Activated T-cell treated with anti-CD3 and anti-CD28 coated beads, Interleukin-2, amount 50 U/mL, for 24 hours (primary cell): ENCODE measurements around the gene MSI2.

Experiments
- DNase-seq: peaks from one replicate; pipeline ENCODE4 v3.0.0-alpha.2; 2020
- H3K27ac Mint-ChIP-seq: 2 replicates; pipeline ENCODE4 v1.8.0; 2020; ENCODE audit warnings: mild to moderate bottlenecking, mixed read lengths
- H3K27me3 Mint-ChIP-seq: 2 replicates; pipeline ENCODE4 v1.8.0; 2020; ENCODE audit warnings: mixed read lengths
- H3K36me3 Mint-ChIP-seq: 2 replicates; pipeline ENCODE4 v1.8.0; 2020; ENCODE audit warnings: low read depth, mixed read lengths
- H3K4me1 Mint-ChIP-seq: 2 replicates; pipeline ENCODE4 v1.8.0; 2020; ENCODE audit warnings: low read depth, mixed read lengths
- H3K4me3 Mint-ChIP-seq: 2 replicates; pipeline ENCODE4 v1.8.0; 2020; ENCODE audit warnings: mild to moderate bottlenecking, moderate library complexity, mixed read lengths
- H3K9me3 Mint-ChIP-seq: 2 replicates; pipeline ENCODE4 v1.8.0; 2020; ENCODE audit warnings: mixed read lengths

Gene MSI2

GRCh38 chr17:57393368-57393767, 137.0 kb downstream of the MSI2 start:
- H3K27me3 Mint-ChIP-seq, result no peaks in the 10 kb centered on the region

GRCh38 chr17:57394375-57394774, 138.1 kb downstream of the MSI2 start:
- DNase-seq, result no peak
- Mint-ChIP-seq H3K4me3 (no peak overlapping the region), H3K27ac (no peak overlapping the region), H3K36me3 (peaks cover 45% of the 10 kb centered on the region), H3K4me1 (peaks cover 21% of the 10 kb centered on the region), H3K27me3 (no peaks in the 10 kb centered on the region), H3K9me3 (peaks cover 13% of the 10 kb centered on the region)

More at GRCh38 chr17:57393368-57393767, 137.0 kb downstream of the MSI2 start:
- Mint-ChIP-seq H3K36me3 (peaks cover 52% of the 10 kb centered on the region), H3K27ac (no peak overlapping the region), H3K4me3 (no peak overlapping the region), H3K4me1 (peaks cover 21% of the 10 kb centered on the region), H3K9me3 (peaks cover 16% of the 10 kb centered on the region)
- DNase-seq, result no peak

GRCh38 chr17:57395721-57396321, 139.5 kb downstream of the MSI2 start:
- H3K4me3 Mint-ChIP-seq, result no peak overlapping the region
- H3K27ac Mint-ChIP-seq, result peak overlapping the region; percentile 2
- no peaks in the 10 kb centered on the region for H3K27me3 Mint-ChIP-seq
- peaks cover 27% of the 10 kb centered on the region for H3K4me1 Mint-ChIP-seq
- peaks cover 45% of the 10 kb centered on the region for H3K36me3 Mint-ChIP-seq
- H3K9me3 Mint-ChIP-seq, result peaks cover 9% of the 10 kb centered on the region
- DNase-seq, result no peak

GRCh38 chr17:57396511-57396921, 140.2 kb downstream of the MSI2 start:
- Mint-ChIP-seq H3K27ac (no peak overlapping the region), H3K4me1 (peaks cover 27% of the 10 kb centered on the region), H3K27me3 (no peaks in the 10 kb centered on the region), H3K36me3 (peaks cover 45% of the 10 kb centered on the region), H3K9me3 (peaks cover 9% of the 10 kb centered on the region), H3K4me3 (no peak overlapping the region)
- DNase-seq, result peak; percentile 15

- Mint-ChIP-seq H3K4me1 (peaks cover 27% of the 10 kb centered on the region), H3K9me3 (peaks cover 7% of the 10 kb centered on the region), H3K27me3 (no peaks in the 10 kb centered on the region), H3K27ac (no peak overlapping the region), H3K36me3 (peaks cover 45% of the 10 kb centered on the region), H3K4me3 (no peak overlapping the region)
- no peak for DNase-seq
These were observed 141.1 kb downstream of the MSI2 start for GRCh38 chr17:57397402-57397801.

- no peaks in the 10 kb centered on the region for H3K9me3 Mint-ChIP-seq
- H3K27me3 Mint-ChIP-seq, result no peaks in the 10 kb centered on the region
- no peak overlapping the region for H3K4me3 Mint-ChIP-seq
- no peak overlapping the region for H3K27ac Mint-ChIP-seq
- no peak for DNase-seq
- H3K4me1 Mint-ChIP-seq, result peaks cover 24% of the 10 kb centered on the region
- peaks cover 42% of the 10 kb centered on the region for H3K36me3 Mint-ChIP-seq
These were observed 143.4 kb downstream of the MSI2 start for GRCh38 chr17:57399690-57400089.

GRCh38 chr17:57400648-57401047, 144.3 kb downstream of the MSI2 start:
- Mint-ChIP-seq H3K36me3 (peaks cover 43% of the 10 kb centered on the region), H3K4me3 (no peak overlapping the region), H3K27me3 (no peaks in the 10 kb centered on the region)

GRCh38 chr17:57401556-57402488, 145.5 kb downstream of the MSI2 start:
- H3K27ac Mint-ChIP-seq, result no peak overlapping the region
- no peaks in the 10 kb centered on the region for H3K27me3 Mint-ChIP-seq
- peaks cover 54% of the 10 kb centered on the region for H3K36me3 Mint-ChIP-seq
- no peaks in the 10 kb centered on the region for H3K9me3 Mint-ChIP-seq
- peaks cover 23% of the 10 kb centered on the region for H3K4me1 Mint-ChIP-seq
- no peak overlapping the region for H3K4me3 Mint-ChIP-seq
- DNase-seq, result peak; percentile 8

More at GRCh38 chr17:57400648-57401047, 144.3 kb downstream of the MSI2 start:
- no peak for DNase-seq
- Mint-ChIP-seq H3K27ac (peak overlapping the region; percentile 22), H3K9me3 (no peaks in the 10 kb centered on the region), H3K4me1 (peaks cover 17% of the 10 kb centered on the region)

GRCh38 chr17:57402681-57403180, 146.4 kb downstream of the MSI2 start:
- Mint-ChIP-seq H3K36me3 (peaks cover 59% of the 10 kb centered on the region), H3K4me3 (no peak overlapping the region), H3K27me3 (no peaks in the 10 kb centered on the region), H3K4me1 (peaks cover 32% of the 10 kb centered on the region), H3K27ac (no peak overlapping the region), H3K9me3 (no peaks in the 10 kb centered on the region)
- DNase-seq, result no peak

- DNase-seq, result no peak
These were observed 146.9 kb downstream of the MSI2 start for GRCh38 chr17:57403236-57403635.

GRCh38 chr17:57404073-57404472, 147.8 kb downstream of the MSI2 start:
- H3K27ac Mint-ChIP-seq, result no peak overlapping the region
- no peak for DNase-seq
- peaks cover 46% of the 10 kb centered on the region for H3K4me1 Mint-ChIP-seq
- H3K9me3 Mint-ChIP-seq, result no peaks in the 10 kb centered on the region
- no peaks in the 10 kb centered on the region for H3K27me3 Mint-ChIP-seq
- peaks cover 59% of the 10 kb centered on the region for H3K36me3 Mint-ChIP-seq
- no peak overlapping the region for H3K4me3 Mint-ChIP-seq

More at GRCh38 chr17:57403236-57403635, 146.9 kb downstream of the MSI2 start:
- Mint-ChIP-seq H3K4me1 (peaks cover 37% of the 10 kb centered on the region), H3K27me3 (no peaks in the 10 kb centered on the region), H3K36me3 (peaks cover 59% of the 10 kb centered on the region), H3K27ac (no peak overlapping the region), H3K9me3 (no peaks in the 10 kb centered on the region), H3K4me3 (no peak overlapping the region)

- DNase-seq, result no peak
- peaks cover 59% of the 10 kb centered on the region for H3K36me3 Mint-ChIP-seq
- H3K27ac Mint-ChIP-seq, result no peak overlapping the region
- no peak overlapping the region for H3K4me3 Mint-ChIP-seq
- H3K9me3 Mint-ChIP-seq, result no peaks in the 10 kb centered on the region
- H3K4me1 Mint-ChIP-seq, result peaks cover 52% of the 10 kb centered on the region
- H3K27me3 Mint-ChIP-seq, result no peaks in the 10 kb centered on the region
These were observed 148.6 kb downstream of the MSI2 start for GRCh38 chr17:57404795-57405490.

GRCh38 chr17:57405491-57406072, 149.3 kb downstream of the MSI2 start:
- H3K27me3 Mint-ChIP-seq, result no peaks in the 10 kb centered on the region
- peaks cover 56% of the 10 kb centered on the region for H3K36me3 Mint-ChIP-seq
- H3K27ac Mint-ChIP-seq, result no peak overlapping the region
- H3K4me3 Mint-ChIP-seq, result no peak overlapping the region
- DNase-seq, result no peak
- H3K4me1 Mint-ChIP-seq, result peaks cover 54% of the 10 kb centered on the region
- no peaks in the 10 kb centered on the region for H3K9me3 Mint-ChIP-seq
